ENCODE measurements around the gene ESYT2.

DNA sequence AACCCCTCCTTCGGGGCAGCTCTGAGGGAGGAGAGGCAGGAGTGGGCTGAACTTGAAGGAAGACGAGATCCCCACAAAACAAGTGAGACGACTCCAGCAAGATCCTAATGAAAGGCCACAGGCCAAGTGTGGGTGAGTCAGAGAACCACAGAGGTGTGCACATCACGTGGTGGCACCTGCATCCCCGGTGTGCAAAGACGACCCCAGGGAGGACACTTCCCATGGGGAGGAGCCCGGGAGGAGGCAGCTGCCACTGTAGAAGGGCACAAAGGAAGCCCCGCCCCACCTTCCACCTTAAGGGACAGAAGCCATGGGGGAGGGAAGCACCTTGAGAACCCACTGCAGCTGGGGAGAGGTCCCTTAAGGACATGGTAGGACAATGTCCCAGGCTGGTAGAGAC lies 45.7 kb downstream of the ESYT2 start:
- TF ChIP-seq, protein P1, sequence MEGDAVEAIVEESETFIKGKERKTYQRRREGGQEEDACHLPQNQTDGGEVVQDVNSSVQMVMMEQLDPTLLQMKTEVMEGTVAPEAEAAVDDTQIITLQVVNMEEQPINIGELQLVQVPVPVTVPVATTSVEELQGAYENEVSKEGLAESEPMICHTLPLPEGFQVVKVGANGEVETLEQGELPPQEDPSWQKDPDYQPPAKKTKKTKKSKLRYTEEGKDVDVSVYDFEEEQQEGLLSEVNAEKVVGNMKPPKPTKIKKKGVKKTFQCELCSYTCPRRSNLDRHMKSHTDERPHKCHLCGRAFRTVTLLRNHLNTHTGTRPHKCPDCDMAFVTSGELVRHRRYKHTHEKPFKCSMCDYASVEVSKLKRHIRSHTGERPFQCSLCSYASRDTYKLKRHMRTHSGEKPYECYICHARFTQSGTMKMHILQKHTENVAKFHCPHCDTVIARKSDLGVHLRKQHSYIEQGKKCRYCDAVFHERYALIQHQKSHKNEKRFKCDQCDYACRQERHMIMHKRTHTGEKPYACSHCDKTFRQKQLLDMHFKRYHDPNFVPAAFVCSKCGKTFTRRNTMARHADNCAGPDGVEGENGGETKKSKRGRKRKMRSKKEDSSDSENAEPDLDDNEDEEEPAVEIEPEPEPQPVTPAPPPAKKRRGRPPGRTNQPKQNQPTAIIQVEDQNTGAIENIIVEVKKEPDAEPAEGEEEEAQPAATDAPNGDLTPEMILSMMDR (IDR thresholded peaks at IDR 0.05) = no peak
- TF ChIP-seq POLR2A (IDR thresholded peaks at IDR 0.05) = no peak

Data from uterus (tissue), 2 donors.